ENCODE results near the gene CISD3. TPM values are rescaled to one million over a fixed set of nuclear protein-coding genes. Genes with fewer than 3 reads are reported as not detected.

Gene CISD3
- total and polyA plus RNA-seq, 2 experiments from 2014 or later: 0.94 to 8.9 TPM

DNA sequence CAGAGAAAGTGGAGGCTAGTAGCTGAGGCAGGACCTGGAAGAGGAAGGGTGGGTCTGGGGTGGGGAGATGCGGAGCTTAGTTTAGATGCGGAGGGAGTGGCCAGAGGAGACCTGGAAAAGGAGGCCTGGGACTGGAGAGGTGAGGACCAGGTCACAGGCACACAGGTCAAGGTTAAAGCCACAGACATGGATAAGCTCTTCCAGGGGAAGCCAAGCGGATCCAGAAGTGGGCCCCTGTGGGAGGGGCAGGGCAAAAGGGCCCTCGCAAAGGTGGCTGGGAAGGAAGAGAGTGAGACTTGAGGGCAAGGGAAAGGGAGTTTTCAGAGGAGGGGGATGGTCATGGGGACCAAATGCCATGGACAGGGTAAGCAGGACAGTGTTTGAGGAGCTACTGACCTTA lies 39.0 kb upstream of the CISD3 start:
- H3K4me1 Mint-ChIP-seq: peaks cover 13% of the 10 kb centered on the region
- Histone ChIP-seq H2AFZ (no peak overlapping the region), H4K20me1 (replicated peaks; ENCODE audit: insufficient read depth) (no peaks in the 10 kb centered on the region), H3K4me2 (no peak overlapping the region), H3F3A (replicated peaks; ENCODE audit: low read depth) (no peaks in the 10 kb centered on the region), H3K27me3 (ENCODE audit: insufficient read depth) (no peaks in the 10 kb centered on the region), H3K79me2 (replicated peaks; ENCODE audit: insufficient read depth) (no peaks in the 10 kb centered on the region), H3K9me2 (ENCODE audit: insufficient read depth) (no peaks in the 10 kb centered on the region), H3K4me1 (ENCODE audit: insufficient read depth) (no peaks in the 10 kb centered on the region), H3K27ac (ENCODE audit: low read depth) (no peak overlapping the region), H3K4me3 (no peak overlapping the region), H3K36me3 (ENCODE audit: insufficient read depth) (no peaks in the 10 kb centered on the region)
- peaks cover 15% of the 10 kb centered on the region for H3K27me3 Mint-ChIP-seq (ENCODE audit: insufficient read depth, low read depth, poor library complexity)
- no peak overlapping the region; the same call in 2 of the 3 replicates for H3K4me3 Mint-ChIP-seq
- DNase-seq (ENCODE audit: low spot score) (no peak), ATAC-seq (no peak)
- TF ChIP-seq, protein P1, sequence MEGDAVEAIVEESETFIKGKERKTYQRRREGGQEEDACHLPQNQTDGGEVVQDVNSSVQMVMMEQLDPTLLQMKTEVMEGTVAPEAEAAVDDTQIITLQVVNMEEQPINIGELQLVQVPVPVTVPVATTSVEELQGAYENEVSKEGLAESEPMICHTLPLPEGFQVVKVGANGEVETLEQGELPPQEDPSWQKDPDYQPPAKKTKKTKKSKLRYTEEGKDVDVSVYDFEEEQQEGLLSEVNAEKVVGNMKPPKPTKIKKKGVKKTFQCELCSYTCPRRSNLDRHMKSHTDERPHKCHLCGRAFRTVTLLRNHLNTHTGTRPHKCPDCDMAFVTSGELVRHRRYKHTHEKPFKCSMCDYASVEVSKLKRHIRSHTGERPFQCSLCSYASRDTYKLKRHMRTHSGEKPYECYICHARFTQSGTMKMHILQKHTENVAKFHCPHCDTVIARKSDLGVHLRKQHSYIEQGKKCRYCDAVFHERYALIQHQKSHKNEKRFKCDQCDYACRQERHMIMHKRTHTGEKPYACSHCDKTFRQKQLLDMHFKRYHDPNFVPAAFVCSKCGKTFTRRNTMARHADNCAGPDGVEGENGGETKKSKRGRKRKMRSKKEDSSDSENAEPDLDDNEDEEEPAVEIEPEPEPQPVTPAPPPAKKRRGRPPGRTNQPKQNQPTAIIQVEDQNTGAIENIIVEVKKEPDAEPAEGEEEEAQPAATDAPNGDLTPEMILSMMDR (conservative IDR thresholded peaks at IDR 0.05; ENCODE audit: low read depth in 2 of 2): no peak
- TF ChIP-seq NANOG (IDR thresholded peaks at IDR 0.05; ENCODE audit: borderline replicate concordance): no peak
- TF ChIP-seq, protein P2, sequence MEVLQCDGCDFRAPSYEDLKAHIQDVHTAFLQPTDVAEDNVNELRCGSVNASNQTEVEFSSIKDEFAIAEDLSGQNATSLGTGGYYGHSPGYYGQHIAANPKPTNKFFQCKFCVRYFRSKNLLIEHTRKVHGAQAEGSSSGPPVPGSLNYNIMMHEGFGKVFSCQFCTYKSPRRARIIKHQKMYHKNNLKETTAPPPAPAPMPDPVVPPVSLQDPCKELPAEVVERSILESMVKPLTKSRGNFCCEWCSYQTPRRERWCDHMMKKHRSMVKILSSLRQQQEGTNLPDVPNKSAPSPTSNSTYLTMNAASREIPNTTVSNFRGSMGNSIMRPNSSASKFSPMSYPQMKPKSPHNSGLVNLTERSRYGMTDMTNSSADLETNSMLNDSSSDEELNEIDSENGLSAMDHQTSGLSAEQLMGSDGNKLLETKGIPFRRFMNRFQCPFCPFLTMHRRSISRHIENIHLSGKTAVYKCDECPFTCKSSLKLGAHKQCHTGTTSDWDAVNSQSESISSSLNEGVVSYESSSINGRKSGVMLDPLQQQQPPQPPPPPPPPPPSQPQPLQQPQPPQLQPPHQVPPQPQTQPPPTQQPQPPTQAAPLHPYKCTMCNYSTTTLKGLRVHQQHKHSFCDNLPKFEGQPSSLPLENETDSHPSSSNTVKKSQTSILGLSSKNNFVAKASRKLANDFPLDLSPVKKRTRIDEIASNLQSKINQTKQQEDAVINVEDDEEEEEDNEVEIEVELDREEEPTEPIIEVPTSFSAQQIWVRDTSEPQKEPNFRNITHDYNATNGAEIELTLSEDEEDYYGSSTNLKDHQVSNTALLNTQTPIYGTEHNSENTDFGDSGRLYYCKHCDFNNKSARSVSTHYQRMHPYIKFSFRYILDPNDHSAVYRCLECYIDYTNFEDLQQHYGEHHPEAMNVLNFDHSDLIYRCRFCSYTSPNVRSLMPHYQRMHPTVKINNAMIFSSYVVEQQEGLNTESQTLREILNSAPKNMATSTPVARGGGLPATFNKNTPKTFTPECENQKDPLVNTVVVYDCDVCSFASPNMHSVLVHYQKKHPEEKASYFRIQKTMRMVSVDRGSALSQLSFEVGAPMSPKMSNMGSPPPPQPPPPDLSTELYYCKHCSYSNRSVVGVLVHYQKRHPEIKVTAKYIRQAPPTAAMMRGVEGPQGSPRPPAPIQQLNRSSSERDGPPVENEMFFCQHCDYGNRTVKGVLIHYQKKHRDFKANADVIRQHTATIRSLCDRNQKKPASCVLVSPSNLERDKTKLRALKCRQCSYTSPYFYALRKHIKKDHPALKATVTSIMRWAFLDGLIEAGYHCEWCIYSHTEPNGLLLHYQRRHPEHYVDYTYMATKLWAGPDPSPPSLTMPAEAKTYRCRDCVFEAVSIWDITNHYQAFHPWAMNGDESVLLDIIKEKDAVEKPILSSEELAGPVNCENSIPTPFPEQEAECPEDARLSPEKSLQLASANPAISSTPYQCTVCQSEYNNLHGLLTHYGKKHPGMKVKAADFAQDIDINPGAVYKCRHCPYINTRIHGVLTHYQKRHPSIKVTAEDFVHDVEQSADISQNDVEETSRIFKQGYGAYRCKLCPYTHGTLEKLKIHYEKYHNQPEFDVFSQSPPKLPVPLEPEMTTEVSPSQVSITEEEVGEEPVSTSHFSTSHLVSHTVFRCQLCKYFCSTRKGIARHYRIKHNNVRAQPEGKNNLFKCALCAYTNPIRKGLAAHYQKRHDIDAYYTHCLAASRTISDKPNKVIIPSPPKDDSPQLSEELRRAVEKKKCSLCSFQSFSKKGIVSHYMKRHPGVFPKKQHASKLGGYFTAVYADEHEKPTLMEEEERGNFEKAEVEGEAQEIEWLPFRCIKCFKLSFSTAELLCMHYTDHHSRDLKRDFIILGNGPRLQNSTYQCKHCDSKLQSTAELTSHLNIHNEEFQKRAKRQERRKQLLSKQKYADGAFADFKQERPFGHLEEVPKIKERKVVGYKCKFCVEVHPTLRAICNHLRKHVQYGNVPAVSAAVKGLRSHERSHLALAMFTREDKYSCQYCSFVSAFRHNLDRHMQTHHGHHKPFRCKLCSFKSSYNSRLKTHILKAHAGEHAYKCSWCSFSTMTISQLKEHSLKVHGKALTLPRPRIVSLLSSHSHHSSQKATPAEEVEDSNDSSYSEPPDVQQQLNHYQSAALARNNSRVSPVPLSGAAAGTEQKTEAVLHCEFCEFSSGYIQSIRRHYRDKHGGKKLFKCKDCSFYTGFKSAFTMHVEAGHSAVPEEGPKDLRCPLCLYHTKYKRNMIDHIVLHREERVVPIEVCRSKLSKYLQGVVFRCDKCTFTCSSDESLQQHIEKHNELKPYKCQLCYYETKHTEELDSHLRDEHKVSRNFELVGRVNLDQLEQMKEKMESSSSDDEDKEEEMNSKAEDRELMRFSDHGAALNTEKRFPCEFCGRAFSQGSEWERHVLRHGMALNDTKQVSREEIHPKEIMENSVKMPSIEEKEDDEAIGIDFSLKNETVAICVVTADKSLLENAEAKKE (CRISPR knock-in tag; IDR thresholded peaks at IDR 0.05): no peak
- TF ChIP-seq EZH2 (IDR thresholded peaks at IDR 0.05; ENCODE audit: low read depth, unreplicated experiment): no peak
- no peak for TF ChIP-seq STAT1 (IDR thresholded peaks at IDR 0.05; ENCODE audit: unreplicated experiment)
- no peak for TF ChIP-seq POLR2AphosphoS5 (IDR thresholded peaks at IDR 0.05; ENCODE audit: low read depth)
- TF ChIP-seq ZNF114 (CRISPR knock-in tag; IDR thresholded peaks at IDR 0.05): no peak
- no peak for TF ChIP-seq EZH2phosphoT487 (IDR thresholded peaks at IDR 0.05; ENCODE audit: unreplicated experiment)
- TF ChIP-seq, protein P3, sequence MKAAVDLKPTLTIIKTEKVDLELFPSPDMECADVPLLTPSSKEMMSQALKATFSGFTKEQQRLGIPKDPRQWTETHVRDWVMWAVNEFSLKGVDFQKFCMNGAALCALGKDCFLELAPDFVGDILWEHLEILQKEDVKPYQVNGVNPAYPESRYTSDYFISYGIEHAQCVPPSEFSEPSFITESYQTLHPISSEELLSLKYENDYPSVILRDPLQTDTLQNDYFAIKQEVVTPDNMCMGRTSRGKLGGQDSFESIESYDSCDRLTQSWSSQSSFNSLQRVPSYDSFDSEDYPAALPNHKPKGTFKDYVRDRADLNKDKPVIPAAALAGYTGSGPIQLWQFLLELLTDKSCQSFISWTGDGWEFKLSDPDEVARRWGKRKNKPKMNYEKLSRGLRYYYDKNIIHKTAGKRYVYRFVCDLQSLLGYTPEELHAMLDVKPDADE (IDR thresholded peaks at IDR 0.05): no peak
- no peak for TF ChIP-seq JUNB (IDR thresholded peaks at IDR 0.05; ENCODE audit: unreplicated experiment)
- no peak for TF ChIP-seq CREB1 (CRISPR knock-in tag; IDR thresholded peaks at IDR 0.05; ENCODE audit: low read depth)
- no peak for TF ChIP-seq ZNF331 (CRISPR knock-in tag; IDR thresholded peaks at IDR 0.05; ENCODE audit: low read depth)
- TF ChIP-seq, protein P4, sequence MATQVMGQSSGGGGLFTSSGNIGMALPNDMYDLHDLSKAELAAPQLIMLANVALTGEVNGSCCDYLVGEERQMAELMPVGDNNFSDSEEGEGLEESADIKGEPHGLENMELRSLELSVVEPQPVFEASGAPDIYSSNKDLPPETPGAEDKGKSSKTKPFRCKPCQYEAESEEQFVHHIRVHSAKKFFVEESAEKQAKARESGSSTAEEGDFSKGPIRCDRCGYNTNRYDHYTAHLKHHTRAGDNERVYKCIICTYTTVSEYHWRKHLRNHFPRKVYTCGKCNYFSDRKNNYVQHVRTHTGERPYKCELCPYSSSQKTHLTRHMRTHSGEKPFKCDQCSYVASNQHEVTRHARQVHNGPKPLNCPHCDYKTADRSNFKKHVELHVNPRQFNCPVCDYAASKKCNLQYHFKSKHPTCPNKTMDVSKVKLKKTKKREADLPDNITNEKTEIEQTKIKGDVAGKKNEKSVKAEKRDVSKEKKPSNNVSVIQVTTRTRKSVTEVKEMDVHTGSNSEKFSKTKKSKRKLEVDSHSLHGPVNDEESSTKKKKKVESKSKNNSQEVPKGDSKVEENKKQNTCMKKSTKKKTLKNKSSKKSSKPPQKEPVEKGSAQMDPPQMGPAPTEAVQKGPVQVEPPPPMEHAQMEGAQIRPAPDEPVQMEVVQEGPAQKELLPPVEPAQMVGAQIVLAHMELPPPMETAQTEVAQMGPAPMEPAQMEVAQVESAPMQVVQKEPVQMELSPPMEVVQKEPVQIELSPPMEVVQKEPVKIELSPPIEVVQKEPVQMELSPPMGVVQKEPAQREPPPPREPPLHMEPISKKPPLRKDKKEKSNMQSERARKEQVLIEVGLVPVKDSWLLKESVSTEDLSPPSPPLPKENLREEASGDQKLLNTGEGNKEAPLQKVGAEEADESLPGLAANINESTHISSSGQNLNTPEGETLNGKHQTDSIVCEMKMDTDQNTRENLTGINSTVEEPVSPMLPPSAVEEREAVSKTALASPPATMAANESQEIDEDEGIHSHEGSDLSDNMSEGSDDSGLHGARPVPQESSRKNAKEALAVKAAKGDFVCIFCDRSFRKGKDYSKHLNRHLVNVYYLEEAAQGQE (IDR thresholded peaks at IDR 0.05; ENCODE audit: unreplicated experiment): no peak
- H3K27ac Mint-ChIP-seq: no peak overlapping the region
- no peaks in the 10 kb centered on the region for H3K9me3 Mint-ChIP-seq
- H3K36me3 Mint-ChIP-seq (ENCODE audit: low read depth): no peaks in the 10 kb centered on the region; the same call in 2 of the 3 replicates
